GM18909 (cell line): ENCODE measurements around the gene RCOR3.

Source experiments
- ATAC-seq: cut with Tn5 transposase; IDR thresholded peaks from one replicate; pipeline ENCODE4 v1.9.1; 2021; ENCODE audit warnings: mild to moderate bottlenecking; ENCODE audit not compliant: unreplicated experiment, poor library complexity

The RCOR3 gene

DNA sequence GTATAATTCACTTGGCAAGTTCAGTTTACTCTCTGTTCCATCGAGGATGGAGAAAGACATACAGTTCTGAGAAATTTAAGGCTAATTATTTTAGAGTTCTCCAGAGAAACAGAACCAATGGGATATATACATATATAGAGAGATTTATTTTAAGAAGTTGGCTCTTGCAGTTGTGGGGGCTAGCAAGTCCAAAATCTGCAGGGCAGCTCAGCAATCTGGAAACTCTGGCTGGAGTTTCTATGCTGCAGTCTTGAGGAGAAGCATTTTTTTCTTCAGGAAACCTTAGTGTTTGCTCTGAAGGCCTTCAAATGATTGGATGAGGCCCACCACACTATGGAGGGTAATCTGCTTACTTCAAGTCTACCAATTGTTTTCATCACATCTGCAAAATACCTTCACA is 102.0 kb downstream of the RCOR3 start:
- ATAC-seq = no peak
